Gastroesophageal sphincter (tissue), 4 donors: Measurements from ENCODE around the gene SERPINH1. TPM values are rescaled to one million over a fixed set of nuclear protein-coding genes. Genes with fewer than 3 reads are reported as not detected.

ENCODE experiments used
- ATAC-seq: fragments of 150-250 bp; one replicate; pipeline ENCODE4 v1.9.1; 2016; ENCODE audit warnings: mild to moderate bottlenecking, moderate library complexity
- H3K27ac ChIP-seq, 4 donors: fragments of 200-600 bp; sonication (generic) in 3 of 4; 1 replicate in 3 of 4; 2 replicates in 1 of 4; pipeline ENCODE4 v1.5.1; 2016 to 2019
- H3K27me3 ChIP-seq: fragments of 200-600 bp; sonication (generic); one replicate; pipeline ENCODE4 v1.5.1; 2019
- H3K36me3 ChIP-seq, 2 donors: fragments of 200-600 bp; sonication (generic); one replicate each; pipeline ENCODE4 v1.5.1; 2019; ENCODE audit warnings: control low read depth in 1 of 2
- H3K4me1 ChIP-seq, 3 donors: fragments of 200-600 bp; sonication (generic); 1 replicate in 2 of 3; 2 replicates in 1 of 3; pipeline ENCODE4 v1.5.1; 2016 to 2019; ENCODE audit warnings: control low read depth in 2 of 3
- H3K4me3 ChIP-seq, 2 donors: fragments of 200-600 bp; sonication (generic); one replicate each; pipeline ENCODE4 v1.5.1; 2019; ENCODE audit warnings: mild to moderate bottlenecking in 1 of 2, moderate library complexity in 1 of 2
- H3K9me3 ChIP-seq, 3 donors: fragments of 200-600 bp; sonication (generic); one replicate each; pipeline ENCODE4 v1.5.1; 2017 to 2019; ENCODE audit warnings: control low read depth in 2 of 3
- CTCF ChIP-seq, 4 experiments: fragments of 200-600 bp in 2 of 4; fragments of 450-650 bp in 2 of 4; sonication (generic) in 1 of 4; IDR thresholded peaks; one replicate each; pipeline ENCODE4 v1.5.1; 2017 to 2019; ENCODE audit warnings: antibody characterized with exemption in 4 of 4, mild to moderate bottlenecking in 2 of 4, moderate library complexity in 2 of 4
- EP300 ChIP-seq: sonication (generic); formaldehyde crosslinking; IDR thresholded peaks from one replicate; pipeline ENCODE4 v1.6.1; 2017; ENCODE audit warnings: antibody characterized with exemption, mild to moderate bottlenecking
- POLR2A ChIP-seq, 2 donors: fragments of 450-650 bp; IDR thresholded peaks; one replicate each; pipeline ENCODE4 v1.6.1; 2017; ENCODE audit warnings: antibody characterized with exemption in 2 of 2, mild to moderate bottlenecking in 2 of 2, moderate library complexity in 1 of 2
- POLR2AphosphoS5 ChIP-seq: sonication (generic); formaldehyde crosslinking; IDR thresholded peaks from one replicate; pipeline ENCODE4 v1.6.1; 2017; ENCODE audit warnings: antibody characterized with exemption
- WGBS, 2 donors: methylation state at CpG; one replicate each; pipeline ENCODE4 v1.1.5; 2018; ENCODE audit warnings: low coverage in 1 of 2; 5-methylcytosine and 5-hydroxymethylcytosine counted together
- total RNA-seq, 4 donors: library from RNA; depleted of rRNA; stranded (reverse); fragments of >200 nt; gene quantifications; one replicate each; pipeline ENCODE4 v1.1.0, GENCODE V29; 2016

Gene SERPINH1
- total RNA-seq, 4 donors from 2014 or later: 127 to 284 (median 175) TPM

- 39% methylated on average over 2 of the region's 2 CpGs; no CpG with 5 or more reads in 1 of the 2 donors for WGBS, 2 donors
- ATAC-seq: peak; percentile 14
- H3K4me3 ChIP-seq: no peak overlapping the region
- H3K9me3 ChIP-seq: no peaks in the 10 kb centered on the region
- H3K27me3 ChIP-seq: no peaks in the 10 kb centered on the region
- H3K4me1 ChIP-seq: peaks cover 0 to 44% (median 4%) of the 10 kb centered on the region in 3 donors
- no peaks in the 10 kb centered on the region for H3K36me3 ChIP-seq
- TF ChIP-seq POLR2AphosphoS5 (no peak), CTCF (IDR thresholded peaks at IDR 0.05) (no peak), POLR2A (IDR thresholded peaks at IDR 0.05) (no peak), EP300 (no peak)
- peak overlapping the region in 2 of 4 donors; percentile 2 to 51 for H3K27ac ChIP-seq
These were observed 31.3 kb downstream of the SERPINH1 start for GRCh38 chr11:75593286-75593915.

GRCh38 chr11:75594211-75594610 is 32.2 kb downstream of the SERPINH1 start:
- H3K27me3 ChIP-seq: no peaks in the 10 kb centered on the region

GRCh38 chr11:75595429-75595828 is 33.4 kb downstream of the SERPINH1 start:
- TF ChIP-seq EP300 (no peak), POLR2A (IDR thresholded peaks at IDR 0.05) (no peak), POLR2AphosphoS5 (no peak), CTCF (IDR thresholded peaks at IDR 0.05) (no peak)
- Histone ChIP-seq H3K27ac (no peak overlapping the region), H3K27me3 (no peaks in the 10 kb centered on the region), H3K36me3 (no peaks in the 10 kb centered on the region), H3K4me3 (no peak overlapping the region), H3K4me1 (peaks cover 0 to 47% (median 4%) of the 10 kb centered on the region in 3 donors), H3K9me3 (no peaks in the 10 kb centered on the region)
- 77 to 100% methylated on average over 2 of the region's 2 CpGs for WGBS, 2 donors
- ATAC-seq: no peak

More at GRCh38 chr11:75594211-75594610, 32.2 kb downstream of the SERPINH1 start:
- no peak overlapping the region for H3K4me3 ChIP-seq
- H3K27ac ChIP-seq: peak overlapping the region in 2 of 4 donors; percentile 2 to 51
- TF ChIP-seq POLR2A (IDR thresholded peaks at IDR 0.05): no peak
- TF ChIP-seq EP300: no peak
- TF ChIP-seq POLR2AphosphoS5: no peak
- TF ChIP-seq CTCF (IDR thresholded peaks at IDR 0.05): no peak
- no peaks in the 10 kb centered on the region for H3K36me3 ChIP-seq
- H3K4me1 ChIP-seq: peaks cover 0 to 47% (median 4%) of the 10 kb centered on the region in 3 donors
- WGBS, 2 donors: 53 to 62% methylated on average over 3 of the region's 6 CpGs
- H3K9me3 ChIP-seq: no peaks in the 10 kb centered on the region
- ATAC-seq: no peak

GRCh38 chr11:75596914-75597313 is 34.9 kb downstream of the SERPINH1 start:
- no peaks in the 10 kb centered on the region for H3K36me3 ChIP-seq
- peaks cover 0 to 47% (median 4%) of the 10 kb centered on the region in 3 donors for H3K4me1 ChIP-seq
- no peaks in the 10 kb centered on the region for H3K9me3 ChIP-seq
- no peak overlapping the region for H3K27ac ChIP-seq
- WGBS, 2 donors: 70 to 83% methylated on average over 1 to 4 of the region's 4 CpGs
- TF ChIP-seq POLR2A (IDR thresholded peaks at IDR 0.05) (no peak), CTCF (IDR thresholded peaks at IDR 0.05) (no peak), POLR2AphosphoS5 (no peak), EP300 (no peak)
- H3K4me3 ChIP-seq: no peak overlapping the region
- ATAC-seq: no peak
- no peaks in the 10 kb centered on the region for H3K27me3 ChIP-seq

GRCh38 chr11:75597636-75598035 is 35.6 kb downstream of the SERPINH1 start:
- Histone ChIP-seq H3K27me3 (no peaks in the 10 kb centered on the region), H3K36me3 (no peaks in the 10 kb centered on the region), H3K4me3 (no peak overlapping the region), H3K27ac (no peak overlapping the region), H3K9me3 (no peaks in the 10 kb centered on the region), H3K4me1 (peaks cover 0 to 45% (median 4%) of the 10 kb centered on the region in 3 donors)
- TF ChIP-seq CTCF (IDR thresholded peaks at IDR 0.05) (peak in 1 of 4 experiments; percentile 22), EP300 (no peak), POLR2A (IDR thresholded peaks at IDR 0.05) (no peak)
- no peak for ATAC-seq
- 59 to 70% methylated on average over 1 to 3 of the region's 4 CpGs for WGBS, 2 donors
